HG03521 (cell line): ENCODE data around the gene NACC2.
"Not testable (repeated sequence)": the region's sequence is repeated elsewhere in the genome, so short reads cannot be mapped to it uniquely, and the experiment has no call there.

Source experiments
- ATAC-seq: cut with Tn5 transposase; IDR thresholded peaks from one replicate; pipeline ENCODE4 v1.9.1; 2021; ENCODE audit warnings: mild to moderate bottlenecking, moderate library complexity; ENCODE audit not compliant: unreplicated experiment

NACC2 gene

GRCh38 chr9:136048560-136049411 lies 46.3 kb downstream of the NACC2 start:
- ATAC-seq: no peak

DNA sequence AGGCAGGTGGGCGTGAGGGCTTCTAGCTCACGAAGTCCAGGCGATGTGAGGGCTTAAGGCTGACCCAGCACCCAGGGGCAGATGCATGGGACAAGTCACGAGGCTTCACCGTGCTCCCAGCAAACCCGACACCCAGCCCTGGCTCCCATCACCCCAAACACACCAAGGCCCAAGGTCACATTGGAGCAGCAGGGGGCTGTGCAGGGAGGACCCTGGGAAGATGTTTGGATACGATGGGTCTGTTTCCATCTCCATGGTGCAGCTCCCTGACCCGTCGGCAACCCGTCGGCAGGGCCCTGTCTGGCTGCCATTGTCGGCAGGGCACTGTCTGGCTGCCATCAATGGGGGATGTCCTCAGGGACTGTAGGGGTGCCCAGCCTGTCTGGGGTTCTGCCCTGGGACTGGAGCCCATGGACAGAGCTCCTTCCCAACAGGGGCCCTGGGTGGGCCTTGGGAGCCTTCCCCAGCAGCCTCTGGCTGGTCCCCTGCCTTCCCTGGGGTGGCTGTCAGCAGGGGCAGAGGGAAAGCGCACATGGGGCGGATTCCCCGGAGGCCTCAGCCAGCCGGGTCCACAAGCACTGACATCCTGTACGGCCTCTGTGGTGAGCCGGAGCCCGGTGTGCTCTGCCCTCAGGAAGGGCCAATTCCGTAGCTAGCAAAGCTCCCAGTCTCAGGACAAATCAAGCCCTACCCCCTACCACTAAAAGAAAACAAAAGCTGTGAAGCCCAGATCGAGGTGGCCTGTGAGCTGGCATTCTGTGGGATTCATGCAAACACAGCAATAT lies 47.1 kb downstream of the NACC2 start:
- ATAC-seq: no peak

DNA sequence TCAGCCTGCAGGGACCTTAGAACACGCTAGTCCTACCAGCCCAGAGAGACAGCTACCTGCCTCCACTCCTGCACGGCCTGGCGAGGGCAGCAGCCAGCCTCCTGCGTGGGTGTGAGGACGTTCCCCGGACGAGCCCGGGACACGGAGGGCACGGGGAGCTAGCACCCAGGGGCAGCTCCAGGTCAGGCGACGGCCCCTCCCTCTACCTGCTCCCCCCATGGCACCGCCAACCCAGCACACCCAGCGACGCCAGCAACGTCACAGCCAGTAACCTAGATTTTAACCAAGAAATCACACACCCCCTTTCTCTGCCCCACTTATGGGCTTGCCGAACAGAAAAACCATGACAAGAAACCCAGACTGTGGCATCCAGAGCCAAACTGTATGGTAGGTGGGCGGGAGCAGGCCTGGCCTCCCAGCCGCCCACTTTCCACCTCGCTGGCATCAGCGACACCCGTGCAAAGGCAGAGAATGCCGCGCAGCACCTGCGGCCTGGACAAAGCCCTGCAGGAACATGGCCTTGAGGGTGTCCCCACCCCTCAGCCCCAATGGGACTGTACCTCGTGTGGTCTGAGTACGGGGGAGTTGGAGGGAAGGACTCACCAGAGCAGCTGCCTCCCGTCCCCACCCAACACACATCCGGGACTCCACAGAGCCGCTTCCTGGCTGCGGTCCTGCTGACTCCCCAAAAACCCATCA lies 47.9 kb downstream of the NACC2 start:
- ATAC-seq: no peak

- no peak for ATAC-seq
Observed at GRCh38 chr9:136046554-136046920, 48.6 kb downstream of the NACC2 start.

GRCh38 chr9:136045595-136046553 lies 49.2 kb downstream of the NACC2 start:
- ATAC-seq: no peak

DNA sequence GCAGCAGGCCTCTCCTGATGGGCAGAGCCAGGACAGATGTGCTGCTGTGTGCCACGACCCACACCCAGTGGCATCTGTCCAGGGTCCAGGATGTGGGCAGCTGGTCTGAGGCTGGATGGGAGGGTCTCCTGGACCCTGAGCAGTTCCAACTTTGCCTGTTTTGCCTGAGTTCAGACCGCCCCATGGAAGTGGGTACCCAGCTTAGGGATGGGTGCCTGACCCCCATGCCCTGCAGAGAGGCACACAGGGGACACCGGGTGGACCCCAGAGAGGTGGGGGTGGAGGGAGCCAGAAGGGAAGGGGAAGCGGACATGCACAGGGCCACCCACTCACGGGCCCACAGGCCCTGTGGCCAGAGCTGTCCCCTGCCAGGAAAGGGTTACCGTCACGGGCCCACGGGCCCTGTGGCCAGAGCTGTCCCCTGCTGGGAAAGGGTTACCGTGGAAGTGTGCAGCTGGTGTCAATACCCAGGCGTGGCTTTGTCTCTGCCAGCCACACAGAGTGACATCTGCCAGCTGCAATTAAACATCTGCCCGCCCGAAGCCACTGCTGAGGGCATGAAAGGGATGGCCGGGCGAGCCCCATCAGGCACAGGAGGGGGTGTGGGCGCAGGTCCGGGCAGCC lies 50.0 kb downstream of the NACC2 start:
- no peak for ATAC-seq

DNA sequence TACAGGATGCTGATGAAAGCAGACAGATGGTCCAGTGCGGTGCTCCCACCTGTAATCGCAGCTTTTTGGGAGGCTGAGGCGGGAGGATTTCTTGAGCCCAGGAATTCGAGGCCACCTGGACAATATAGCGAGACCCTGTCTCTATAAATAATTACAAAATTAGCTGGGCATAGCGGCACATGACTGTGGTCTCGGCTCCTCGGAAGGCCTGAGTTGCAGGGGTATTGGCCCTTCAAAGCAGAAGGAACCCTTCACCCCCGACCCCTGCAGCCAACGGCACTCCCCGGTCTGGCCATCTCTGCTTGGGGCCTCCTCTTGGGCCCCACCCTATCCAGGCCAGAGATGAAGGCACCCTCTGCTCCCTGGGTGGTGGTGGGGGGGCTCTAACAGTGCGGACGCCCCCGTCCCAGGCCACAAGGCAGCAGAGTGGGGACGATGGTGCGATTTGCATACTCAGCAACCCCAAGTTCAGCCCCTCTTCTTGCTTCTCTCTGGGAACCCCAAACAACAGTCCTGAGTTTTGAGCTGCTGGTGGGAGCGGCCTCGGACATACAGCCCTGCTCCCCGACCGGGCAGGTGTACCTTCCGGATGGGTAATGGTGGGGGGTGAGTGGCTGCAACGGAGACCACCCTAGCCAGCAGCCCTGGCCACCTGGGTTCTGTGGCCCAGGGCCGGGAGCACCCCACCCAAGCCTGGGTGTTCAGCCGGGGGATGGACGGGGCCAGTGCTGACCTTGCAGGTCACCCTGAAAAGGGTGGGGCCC lies 50.7 kb downstream of the NACC2 start:
- no peak for ATAC-seq

GRCh38 chr9:136043441-136043991 lies 51.6 kb downstream of the NACC2 start:
- ATAC-seq: no peak

GRCh38 chr9:136042541-136042940 lies 52.5 kb downstream of the NACC2 start:
- no peak for ATAC-seq

DNA sequence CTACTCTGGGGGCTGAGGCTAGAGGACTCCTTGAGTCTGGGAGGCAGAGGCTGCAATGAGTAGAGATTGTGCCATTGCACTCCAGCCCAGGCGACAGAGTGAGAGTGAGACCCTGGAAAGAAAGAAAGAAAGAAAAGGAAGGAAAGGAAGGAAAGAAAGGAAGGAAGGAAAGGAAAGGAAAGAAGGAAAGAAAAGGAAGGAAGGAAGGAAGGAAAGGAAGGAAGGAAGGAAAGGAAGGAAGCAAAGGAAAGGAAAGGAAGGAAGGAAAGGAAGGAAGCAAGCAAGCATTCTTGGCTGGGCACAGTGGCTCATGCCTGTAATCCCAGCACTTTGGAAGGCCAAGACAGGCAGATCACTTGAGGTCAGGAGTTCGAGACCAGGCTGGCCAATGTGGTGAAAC lies 54.2 kb downstream of the NACC2 start:
- ATAC-seq: not testable (repeated sequence)

DNA sequence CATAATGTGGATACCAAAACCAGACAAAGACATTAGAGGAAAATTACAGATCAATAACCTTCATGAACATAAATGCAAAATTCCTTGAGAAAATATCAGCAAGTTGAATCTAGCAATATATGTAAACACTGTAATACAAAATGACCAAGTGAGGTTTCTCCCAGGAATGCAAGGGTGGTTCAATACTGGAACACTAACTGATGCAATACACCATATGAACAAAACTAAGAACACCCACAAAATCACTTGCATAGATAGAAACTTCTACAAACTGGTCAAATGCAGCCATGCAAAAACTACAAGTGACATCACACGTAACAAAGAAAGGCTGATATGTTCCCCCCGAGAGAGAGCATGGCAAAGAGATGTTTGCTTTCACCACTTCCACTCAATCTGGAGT lies 55.6 kb downstream of the NACC2 start:
- ATAC-seq: no peak

DNA sequence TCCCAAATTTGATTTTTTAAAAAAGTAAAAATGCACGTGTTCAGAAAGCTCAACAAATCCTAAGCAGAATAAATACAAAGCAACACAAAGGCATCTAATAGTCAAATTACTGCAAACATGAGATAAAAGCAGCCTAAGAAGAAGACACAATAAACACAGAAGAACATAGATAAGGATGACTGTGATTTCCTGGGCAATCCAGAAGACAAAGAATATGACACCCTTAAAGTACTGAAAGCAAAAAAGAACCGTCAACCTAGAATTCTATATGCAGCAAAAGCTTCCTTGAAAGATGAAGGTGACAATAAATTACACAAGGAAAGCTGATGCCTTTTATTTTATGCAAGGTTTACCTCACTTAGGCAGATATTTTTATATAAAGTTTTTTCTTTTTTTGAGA lies 58.2 kb downstream of the NACC2 start:
- ATAC-seq: no peak

DNA sequence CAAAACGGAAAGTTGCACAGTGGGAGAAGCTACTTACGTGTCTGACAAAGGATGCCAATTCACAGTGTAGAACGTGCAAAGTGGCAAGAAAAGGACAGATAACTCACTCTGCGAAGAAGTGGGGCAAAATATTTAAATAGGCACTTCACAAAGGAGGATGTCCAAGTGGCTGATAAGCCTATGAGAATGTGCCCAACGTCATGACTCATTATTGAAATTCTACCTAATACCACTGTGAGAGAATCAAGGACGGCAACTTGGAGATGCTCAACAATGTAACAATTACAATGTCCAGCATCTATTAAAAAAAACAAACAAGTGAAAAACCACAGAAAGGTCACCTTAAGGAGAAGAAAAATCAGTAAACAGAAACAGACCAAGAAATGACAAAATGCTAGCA lies 59.0 kb downstream of the NACC2 start:
- ATAC-seq: no peak

DNA sequence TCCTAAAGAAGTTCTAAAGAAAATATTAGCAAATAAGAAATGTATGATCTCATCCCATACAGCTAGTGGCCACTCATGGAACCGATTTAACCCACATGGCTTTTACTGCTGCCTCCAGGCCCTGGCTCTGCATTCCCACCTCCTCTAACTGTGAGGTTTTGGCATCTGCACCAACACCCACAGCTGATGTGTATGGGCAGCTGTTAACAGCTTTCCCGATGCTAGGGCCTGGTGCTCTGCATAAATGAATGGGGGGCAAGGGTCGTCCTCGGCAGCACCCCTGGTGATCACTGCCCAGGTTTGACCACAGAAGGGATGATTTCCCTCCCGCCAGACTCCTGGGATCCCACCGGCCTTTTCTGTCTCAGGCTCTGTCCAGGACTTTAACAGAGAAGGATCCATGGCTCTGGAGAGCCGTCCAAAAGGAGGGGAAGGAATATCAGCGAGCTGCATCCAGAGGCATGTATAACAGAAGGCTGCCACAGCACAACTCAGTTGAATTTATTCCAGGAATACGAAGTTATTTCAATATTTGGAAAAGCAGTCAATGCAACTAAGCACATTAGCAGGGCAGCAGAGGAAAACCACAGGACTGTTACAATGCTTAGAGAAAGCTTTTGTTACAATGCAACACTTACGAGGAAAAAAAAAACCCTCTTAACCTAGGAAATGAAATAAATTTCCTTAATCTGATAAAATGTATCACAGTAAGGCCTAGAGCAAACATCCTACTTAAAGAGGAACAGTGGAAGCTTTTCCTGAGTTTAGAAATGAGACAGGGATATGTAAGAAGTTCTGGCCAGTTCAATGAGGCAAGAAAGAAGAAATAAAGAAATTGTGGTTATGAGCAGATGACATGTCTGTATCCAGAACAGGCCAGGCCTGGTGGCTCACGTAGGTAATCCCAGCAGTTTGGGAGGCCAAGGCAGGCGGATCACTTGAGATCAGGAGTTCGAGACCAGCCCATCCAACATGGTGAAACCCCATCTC lies 63.1 kb downstream of the NACC2 start:
- no peak for ATAC-seq

- no peak for ATAC-seq
Observed at GRCh38 chr9:136031094-136031493, 64.0 kb downstream of the NACC2 start.

DNA sequence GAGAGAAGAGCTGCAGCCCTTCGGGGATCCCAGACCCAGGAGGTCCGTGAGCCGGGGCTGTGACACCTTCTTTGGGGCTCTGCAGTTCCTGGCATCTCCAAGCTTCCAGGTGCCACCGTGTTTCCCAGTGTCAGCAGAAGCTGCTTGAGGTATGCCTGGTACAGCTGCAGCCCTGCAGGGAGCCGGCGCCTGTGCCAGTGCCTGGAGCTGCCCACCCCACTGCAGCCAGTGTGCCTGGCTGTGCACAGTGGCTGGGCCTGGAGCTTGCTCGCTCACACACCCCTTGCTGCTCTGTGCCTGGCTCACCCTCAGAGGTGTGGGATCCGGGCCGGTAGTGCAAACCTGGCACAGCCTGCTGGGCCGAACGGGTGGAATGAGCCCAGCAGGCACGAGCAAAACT lies 65.5 kb downstream of the NACC2 start:
- no peak for ATAC-seq

GRCh38 chr9:136028760-136029470 lies 66.2 kb downstream of the NACC2 start:
- no peak for ATAC-seq
